Effector memory CD4-positive, alpha-beta T cell (primary cell): Measurements from ENCODE around the gene BCKDHB.

Experiments
- DNase-seq, 3 donors: peaks; one replicate each; pipeline ENCODE4 v3.0.0-alpha.2; 2020
- H3K27ac ChIP-seq: 2 replicates; pipeline ENCODE4 v1.7.0; 2013; ENCODE audit warnings: mild to moderate bottlenecking, low read length, moderate library complexity; ENCODE audit not compliant: insufficient read depth, poor library complexity, severe bottlenecking
- H3K27me3 ChIP-seq: replicated peaks from 2 replicates; pipeline ENCODE4 v1.7.0; 2013; ENCODE audit warnings: mild to moderate bottlenecking, low read length; ENCODE audit not compliant: insufficient read depth, control insufficient read depth, poor library complexity, severe bottlenecking
- H3K36me3 ChIP-seq: 2 replicates; pipeline ENCODE4 v1.7.0; 2013; ENCODE audit warnings: mild to moderate bottlenecking, low read length, moderate library complexity; ENCODE audit not compliant: control insufficient read depth, insufficient read depth
- H3K4me1 ChIP-seq: 2 replicates; pipeline ENCODE4 v1.7.0; 2013; ENCODE audit warnings: low read length, mild to moderate bottlenecking; ENCODE audit not compliant: control insufficient read depth, insufficient read depth, poor library complexity, severe bottlenecking
- H3K4me3 ChIP-seq: 2 replicates; pipeline ENCODE4 v1.7.0; 2013; ENCODE audit warnings: low read length, low read depth, mild to moderate bottlenecking; ENCODE audit not compliant: insufficient read depth, poor library complexity, severe bottlenecking
- H3K9me3 ChIP-seq: 2 replicates; pipeline ENCODE4 v1.7.0; 2013; ENCODE audit warnings: mild to moderate bottlenecking, low read length, moderate library complexity; ENCODE audit not compliant: control insufficient read depth

BCKDHB gene

GRCh38 chr6:80366714-80367113 lies 260.2 kb downstream of the BCKDHB start:
- Histone ChIP-seq H3K4me1 (no peaks in the 10 kb centered on the region), H3K36me3 (no peaks in the 10 kb centered on the region), H3K4me3 (no peak overlapping the region), H3K9me3 (no peaks in the 10 kb centered on the region), H3K27ac (no peak overlapping the region), H3K27me3 (no peaks in the 10 kb centered on the region)
- no peak for DNase-seq

DNA sequence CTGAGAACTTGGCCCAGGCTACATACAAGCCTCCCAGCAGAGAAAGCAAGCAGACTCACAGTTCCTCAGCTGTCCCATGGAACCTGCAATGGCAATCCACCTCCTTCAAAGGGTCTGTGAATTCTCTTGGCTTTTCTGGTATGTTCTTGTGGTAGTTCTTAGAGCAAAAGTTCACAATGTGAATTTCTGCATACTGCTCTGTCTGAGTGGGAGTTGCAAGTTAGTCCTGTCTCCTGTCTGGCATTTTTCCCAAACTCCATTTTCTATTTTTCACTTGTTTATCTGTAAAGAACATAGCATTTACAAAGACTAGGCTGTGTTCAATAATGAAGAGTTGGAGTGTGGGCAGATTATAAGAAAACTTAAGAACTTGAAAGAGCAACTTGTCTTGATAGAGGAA lies 269.9 kb downstream of the BCKDHB start:
- no peak for DNase-seq
- no peaks in the 10 kb centered on the region for H3K9me3 ChIP-seq
- no peaks in the 10 kb centered on the region for H3K4me1 ChIP-seq
- H3K27ac ChIP-seq, result no peak overlapping the region
- no peak overlapping the region for H3K4me3 ChIP-seq
- H3K27me3 ChIP-seq, result no peaks in the 10 kb centered on the region
- no peaks in the 10 kb centered on the region for H3K36me3 ChIP-seq

DNA sequence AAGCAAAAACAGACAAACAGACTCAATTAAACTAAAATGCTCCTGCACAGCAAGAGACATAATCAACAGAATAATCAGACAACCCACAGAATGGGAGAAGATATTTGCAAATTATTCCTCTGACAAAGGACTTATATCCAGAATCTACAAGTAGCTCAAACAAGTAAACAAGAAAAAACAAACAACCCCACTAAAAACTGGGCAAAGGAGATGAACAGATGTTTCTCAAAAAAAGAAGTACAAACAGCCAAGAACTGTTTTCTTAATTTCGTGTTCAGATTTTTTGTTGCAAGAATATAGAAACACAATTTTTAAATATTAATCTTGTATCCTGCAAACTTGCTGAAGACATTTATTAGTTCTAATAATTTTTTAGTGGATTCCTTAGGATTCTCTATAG lies 274.1 kb downstream of the BCKDHB start:
- no peak overlapping the region for H3K4me3 ChIP-seq
- no peaks in the 10 kb centered on the region for H3K27me3 ChIP-seq
- no peaks in the 10 kb centered on the region for H3K9me3 ChIP-seq
- H3K4me1 ChIP-seq, result no peaks in the 10 kb centered on the region
- H3K36me3 ChIP-seq, result no peaks in the 10 kb centered on the region
- no peak for DNase-seq
- no peak overlapping the region for H3K27ac ChIP-seq

DNA sequence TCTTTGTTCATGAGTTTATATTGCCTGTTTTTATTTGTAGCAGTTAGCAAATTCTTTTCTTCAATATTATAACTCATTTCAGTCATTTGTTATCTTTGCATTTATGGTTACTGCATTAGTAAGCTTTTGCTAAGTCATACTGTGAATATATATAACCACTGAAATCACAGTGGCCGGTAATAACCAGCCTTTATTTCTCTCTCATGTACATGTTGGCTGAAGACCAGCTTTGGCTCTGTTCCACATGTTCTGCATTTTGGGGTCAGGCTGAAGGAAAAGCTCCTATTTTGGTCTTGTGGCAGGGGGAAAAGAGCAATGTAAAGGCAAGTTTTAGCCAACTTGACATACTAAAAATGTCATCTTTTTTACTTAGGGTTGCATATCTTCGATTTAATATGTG lies 276.3 kb downstream of the BCKDHB start:
- Histone ChIP-seq H3K4me3 (no peak overlapping the region), H3K4me1 (no peaks in the 10 kb centered on the region), H3K27ac (no peak overlapping the region), H3K27me3 (no peaks in the 10 kb centered on the region), H3K36me3 (no peaks in the 10 kb centered on the region), H3K9me3 (no peaks in the 10 kb centered on the region)
- no peak for DNase-seq

DNA sequence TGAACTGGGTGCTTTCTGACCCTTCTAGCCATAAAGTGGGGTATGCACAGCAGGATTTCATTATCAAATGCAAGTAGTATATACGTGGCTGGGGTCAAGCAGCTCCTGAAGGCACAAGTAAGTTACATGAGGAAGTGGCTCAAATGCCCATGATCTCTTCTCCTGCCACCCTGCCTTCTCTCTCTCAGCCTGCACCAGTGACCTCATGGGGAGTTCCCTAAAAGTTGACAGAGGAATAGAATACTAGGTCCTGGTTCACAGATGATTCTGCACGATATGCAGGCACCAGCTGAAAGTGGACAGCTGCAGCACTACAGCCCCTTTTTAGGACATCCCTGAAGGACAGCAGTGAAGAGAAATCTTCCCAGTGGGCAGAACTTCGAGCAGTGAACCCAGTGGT lies 282.0 kb downstream of the BCKDHB start:
- Histone ChIP-seq H3K27me3 (no peaks in the 10 kb centered on the region), H3K4me1 (no peaks in the 10 kb centered on the region), H3K27ac (no peak overlapping the region), H3K4me3 (no peak overlapping the region), H3K9me3 (no peaks in the 10 kb centered on the region), H3K36me3 (no peaks in the 10 kb centered on the region)
- DNase-seq, result no peak
